ENCODE measurements around the gene MTARC2. TPM values are rescaled to one million over a fixed set of nuclear protein-coding genes. Genes with fewer than 3 reads are reported as not detected.

Gene MTARC2
- total and polyA plus RNA-seq, 7 donors: 4.1 to 12.4 (median 8.8) TPM

DNA sequence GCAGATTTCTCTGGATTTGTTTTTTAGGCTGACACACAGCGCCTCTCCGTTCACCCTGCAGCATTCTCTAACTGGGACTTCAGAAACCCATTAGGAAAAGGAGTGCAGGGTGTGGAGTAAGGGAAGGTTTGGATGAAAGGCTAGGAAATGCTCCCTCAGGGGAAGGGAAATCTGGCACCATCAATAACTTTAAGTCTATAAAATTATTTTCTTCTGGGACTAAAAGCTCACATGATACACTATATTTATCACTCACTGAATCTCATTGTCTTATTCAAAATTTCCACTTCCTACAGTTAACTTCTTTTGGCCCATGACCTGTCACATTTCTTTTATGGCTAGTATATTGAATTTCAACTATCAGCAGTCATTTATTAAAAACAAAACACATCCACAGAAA, 85.3 kb downstream of the MTARC2 start:
- 66 to 80% (median 77%) methylated on average over 2 of the region's 2 CpGs for WGBS, 3 donors
- Histone ChIP-seq H3K4me3 (no peak overlapping the region), H3K27ac (no peak overlapping the region), H3K27me3 (ENCODE audit: insufficient read depth in 3 of 3, low read length in 2 of 3) (no peaks in the 10 kb centered on the region), H3K36me3 (ENCODE audit: insufficient read depth in 1 of 2, low read depth in 1 of 2) (no peaks in the 10 kb centered on the region), H3K4me1 (no peaks in the 10 kb centered on the region), H3K9me3 (no peaks in the 10 kb centered on the region)
- intact Hi-C loops (cut with DNase I): no loop called here
- ATAC-seq: no peak
- TF ChIP-seq, protein P1, sequence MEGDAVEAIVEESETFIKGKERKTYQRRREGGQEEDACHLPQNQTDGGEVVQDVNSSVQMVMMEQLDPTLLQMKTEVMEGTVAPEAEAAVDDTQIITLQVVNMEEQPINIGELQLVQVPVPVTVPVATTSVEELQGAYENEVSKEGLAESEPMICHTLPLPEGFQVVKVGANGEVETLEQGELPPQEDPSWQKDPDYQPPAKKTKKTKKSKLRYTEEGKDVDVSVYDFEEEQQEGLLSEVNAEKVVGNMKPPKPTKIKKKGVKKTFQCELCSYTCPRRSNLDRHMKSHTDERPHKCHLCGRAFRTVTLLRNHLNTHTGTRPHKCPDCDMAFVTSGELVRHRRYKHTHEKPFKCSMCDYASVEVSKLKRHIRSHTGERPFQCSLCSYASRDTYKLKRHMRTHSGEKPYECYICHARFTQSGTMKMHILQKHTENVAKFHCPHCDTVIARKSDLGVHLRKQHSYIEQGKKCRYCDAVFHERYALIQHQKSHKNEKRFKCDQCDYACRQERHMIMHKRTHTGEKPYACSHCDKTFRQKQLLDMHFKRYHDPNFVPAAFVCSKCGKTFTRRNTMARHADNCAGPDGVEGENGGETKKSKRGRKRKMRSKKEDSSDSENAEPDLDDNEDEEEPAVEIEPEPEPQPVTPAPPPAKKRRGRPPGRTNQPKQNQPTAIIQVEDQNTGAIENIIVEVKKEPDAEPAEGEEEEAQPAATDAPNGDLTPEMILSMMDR (IDR thresholded peaks at IDR 0.05): no peak
- no peak for DNase-seq

Other genes with a start within 250 kb of the MTARC2 start
- gene MARK1, start 220.2 kb upstream of the MTARC2 start, total RNA-seq: 1 to 10 TPM; 2.1 to 5.4 (median 3.8) TPM
- 1 to 10 TPM in 1 of 3 donors, under 1 TPM in 2; 0.81 to 2.6 (median 1.00) TPM for gene MARK1, start 220.2 kb upstream of the MTARC2 start, polyA plus RNA-seq
- gene C1orf115, start 58.0 kb upstream of the MTARC2 start, total RNA-seq: 1 to 10 TPM; 4.7 to 8.9 (median 5.7) TPM
- 1 to 10 TPM; 3.8 to 6.1 (median 4.9) TPM for gene C1orf115, start 58.0 kb upstream of the MTARC2 start, polyA plus RNA-seq
- 1 to 10 TPM; 2.7 to 6.4 (median 4.0) TPM for gene MTARC1, start 38.6 kb downstream of the MTARC2 start, total RNA-seq
- 1 to 10 TPM; 1.7 to 3.8 (median 2.7) TPM for gene MTARC1, start 38.6 kb downstream of the MTARC2 start, polyA plus RNA-seq
- gene HLX, start 131.1 kb downstream of the MTARC2 start, total RNA-seq: 10 to 100 TPM in 1 of 4 donors, 1 to 10 TPM in 3; 4.1 to 11.6 (median 7.3) TPM
- gene HLX, start 131.1 kb downstream of the MTARC2 start, polyA plus RNA-seq: 1 to 10 TPM; 3.2 to 4.3 (median 4.1) TPM